Astrocyte (in vitro differentiated cells and primary cell): ENCODE measurements around the gene FEV. TPM values are rescaled to one million over a fixed set of nuclear protein-coding genes. Genes with fewer than 3 reads are reported as not detected.

Source experiments
- DNase-seq: peaks from one replicate; pipeline ENCODE4 v3.0.0-alpha.2; 2010; ENCODE audit warnings: low read depth
- FAIRE-seq: peaks from 2 replicates; lab custom pipeline; 2011; peaks lifted over from hg19 to GRCh38; lab: Jason Lieb, UNC
- H2AFZ ChIP-seq: 2 replicates; pipeline ENCODE4 v1.6.0; 2012; ENCODE audit warnings: low read depth, low read length, inconsistent platforms
- H3K27ac ChIP-seq: 2 replicates; pipeline ENCODE4 v1.5.1; 2011; ENCODE audit warnings: low read depth, low read length, inconsistent platforms
- H3K27me3 ChIP-seq: 2 replicates; pipeline ENCODE4 v1.6.0; 2011; ENCODE audit warnings: low read length, inconsistent platforms; ENCODE audit not compliant: insufficient read depth
- H3K36me3 ChIP-seq: 2 replicates; pipeline ENCODE4 v1.5.1; 2011; ENCODE audit warnings: low read length, inconsistent platforms; ENCODE audit not compliant: insufficient read depth
- H3K4me1 ChIP-seq: 2 replicates; pipeline ENCODE4 v1.5.1; 2011; ENCODE audit warnings: low read length, inconsistent platforms; ENCODE audit not compliant: insufficient read depth
- H3K4me2 ChIP-seq: 2 replicates; pipeline ENCODE4 v1.6.0; 2012; ENCODE audit warnings: low read length, inconsistent platforms
- H3K4me3 ChIP-seq: 2 replicates; pipeline ENCODE4 v1.5.1; 2011; ENCODE audit warnings: low read depth, mild to moderate bottlenecking, low read length, inconsistent platforms; ENCODE audit not compliant: insufficient read depth
- H3K79me2 ChIP-seq: 2 replicates; pipeline ENCODE4 v1.6.0; 2012; ENCODE audit warnings: mild to moderate bottlenecking, low read length, inconsistent platforms; ENCODE audit not compliant: insufficient read depth
- H3K9ac ChIP-seq: 2 replicates; pipeline ENCODE4 v1.6.0; 2012; ENCODE audit warnings: mild to moderate bottlenecking, low read length, inconsistent platforms
- H3K9me3 ChIP-seq: 2 replicates; pipeline ENCODE4 v1.5.1; 2012; ENCODE audit warnings: low read depth, mild to moderate bottlenecking, low read length, inconsistent platforms; ENCODE audit not compliant: insufficient read depth
- H4K20me1 ChIP-seq: 2 replicates; pipeline ENCODE4 v1.6.0; 2012; ENCODE audit warnings: low read length, inconsistent platforms; ENCODE audit not compliant: insufficient read depth
- H3K27ac Mint-ChIP-seq: one replicate; pipeline ENCODE4 v1.8.0; 2021; ENCODE audit warnings: mild to moderate bottlenecking, mixed read lengths; ENCODE audit not compliant: unreplicated experiment
- H3K27me3 Mint-ChIP-seq: one replicate; pipeline ENCODE4 v1.8.0; 2021; ENCODE audit warnings: low read depth, mixed read lengths; ENCODE audit not compliant: unreplicated experiment
- H3K36me3 Mint-ChIP-seq: one replicate; pipeline ENCODE4 v1.8.0; 2021; ENCODE audit warnings: low read depth, mixed read lengths; ENCODE audit not compliant: unreplicated experiment
- H3K4me1 Mint-ChIP-seq: one replicate; pipeline ENCODE4 v1.8.0; 2021; ENCODE audit warnings: low read depth, mixed read lengths; ENCODE audit not compliant: unreplicated experiment
- H3K4me3 Mint-ChIP-seq: one replicate; pipeline ENCODE4 v1.8.0; 2021; ENCODE audit warnings: mild to moderate bottlenecking, moderate library complexity, mixed read lengths; ENCODE audit not compliant: unreplicated experiment
- H3K9me3 Mint-ChIP-seq: one replicate; pipeline ENCODE4 v1.8.0; 2021; ENCODE audit warnings: mild to moderate bottlenecking, mixed read lengths; ENCODE audit not compliant: unreplicated experiment
- CTCF ChIP-seq: IDR thresholded peaks from 2 replicates; pipeline ENCODE4 v1.5.1; 2011; ENCODE audit warnings: low read depth, mild to moderate bottlenecking, inconsistent platforms, low read length, moderate library complexity; ENCODE audit not compliant: insufficient read depth
- EZH2 ChIP-seq: IDR thresholded peaks from 2 replicates; pipeline ENCODE4 v1.6.1; 2012; ENCODE audit warnings: mild to moderate bottlenecking, low read length, inconsistent platforms; ENCODE audit not compliant: insufficient read depth
- total RNA-seq: library from RNA; stranded (reverse); gene quantifications from 2 replicates; pipeline ENCODE4 v1.2.1, GENCODE V29; 2021

The FEV gene
- total RNA-seq, 1 donor from 2014 or later: not detected

GRCh38 chr2:218986148-218986761 is 1.3 kb upstream of the FEV start:
- Mint-ChIP-seq H3K4me1 (peaks cover 3% of the 10 kb centered on the region), H3K9me3 (peaks cover 3% of the 10 kb centered on the region), H3K36me3 (peaks cover 3% of the 10 kb centered on the region), H3K4me3 (no peak overlapping the region), H3K27ac (no peak overlapping the region), H3K27me3 (peaks cover 85% of the 10 kb centered on the region)
- no peaks in the 10 kb centered on the region for H3K4me1 ChIP-seq
- DNase-seq (no peak), FAIRE-seq (no peak)
- H3K27ac ChIP-seq: no peak overlapping the region
- no peak overlapping the region for H2AFZ ChIP-seq
- peaks cover 84% of the 10 kb centered on the region for H3K27me3 ChIP-seq
- H3K36me3 ChIP-seq: no peaks in the 10 kb centered on the region
- no peak overlapping the region for H3K4me2 ChIP-seq
- no peak overlapping the region for H3K9ac ChIP-seq
- TF ChIP-seq CTCF (no peak), EZH2 (no peak)
- peaks cover 9% of the 10 kb centered on the region for H3K9me3 ChIP-seq
- H3K79me2 ChIP-seq: no peaks in the 10 kb centered on the region
- H3K4me3 ChIP-seq: no peak overlapping the region
- peaks cover 10% of the 10 kb centered on the region for H4K20me1 ChIP-seq

- H3K4me3 Mint-ChIP-seq: no peak overlapping the region
- H3K4me1 Mint-ChIP-seq: peaks cover 4% of the 10 kb centered on the region
- Histone ChIP-seq H3K79me2 (no peaks in the 10 kb centered on the region), H3K4me1 (no peaks in the 10 kb centered on the region), H2AFZ (no peak overlapping the region), H3K27me3 (peaks cover 82% of the 10 kb centered on the region), H3K27ac (no peak overlapping the region), H3K9ac (no peak overlapping the region), H3K36me3 (no peaks in the 10 kb centered on the region), H3K9me3 (peaks cover 9% of the 10 kb centered on the region), H4K20me1 (peaks cover 10% of the 10 kb centered on the region), H3K4me3 (no peak overlapping the region), H3K4me2 (no peak overlapping the region)
- H3K27me3 Mint-ChIP-seq: peaks cover 82% of the 10 kb centered on the region
- peaks cover 3% of the 10 kb centered on the region for H3K36me3 Mint-ChIP-seq
- H3K9me3 Mint-ChIP-seq: peaks cover 3% of the 10 kb centered on the region
- DNase-seq (no peak), FAIRE-seq (no peak)
- H3K27ac Mint-ChIP-seq: no peak overlapping the region
- peak; percentile 23 for TF ChIP-seq EZH2
- no peak for TF ChIP-seq CTCF
Measured at GRCh38 chr2:218985325-218986091, 524 bp upstream of the FEV start.
